ENCODE data around the gene ATP11B. TPM values are rescaled to one million over a fixed set of nuclear protein-coding genes. Genes with fewer than 3 reads are reported as not detected.
A peak's percentile ranks its signal among the peaks of the same experiment; 100 is the strongest.

ATP11B gene
- total and polyA plus RNA-seq, 10 of the 15 experiments (the other 5 are each of a cell fraction or from before 2014, with no cell fraction given), result 10.3 to 66.9 (median 36.7) TPM

- TF ChIP-seq ZBTB11 (CRISPR knock-in tag; IDR thresholded peaks at IDR 0.05) (no peak), PBX3 (IDR thresholded peaks at IDR 0.05; ENCODE audit: insufficient replicate concordance, low read depth, low read length) (peak; percentile 67), TCF12 (IDR thresholded peaks at IDR 0.05; ENCODE audit: low read depth, low read length) (peak; percentile 90), RUNX3 (IDR thresholded peaks at IDR 0.05; ENCODE audit: low read length) (peak; percentile 95), CHD1 (IDR thresholded peaks at IDR 0.05; ENCODE audit: low read depth, low read length) (no peak), WRNIP1 (IDR thresholded peaks at IDR 0.05; ENCODE audit: borderline replicate concordance, low read depth, low read length) (no peak), SMAD1 (IDR thresholded peaks at IDR 0.05; ENCODE audit: low read depth, partially characterized antibody) (no peak), KAT2A (conservative IDR thresholded peaks at IDR 0.05; ENCODE audit: control insufficient read depth, low read depth, low read length) (no peak), NR2F1 (conservative IDR thresholded peaks at IDR 0.05) (no peak), ZBED1 (IDR thresholded peaks at IDR 0.05; ENCODE audit: borderline replicate concordance) (no peak), IKZF2 (IDR thresholded peaks at IDR 0.05) (peak; percentile 81), FOS (IDR thresholded peaks at IDR 0.05; ENCODE audit: borderline replicate concordance, extremely low read depth, insufficient read length) (no peak), MAX (IDR thresholded peaks at IDR 0.05; ENCODE audit: low read depth, low read length) (no peak), POU2F2 (IDR thresholded peaks at IDR 0.05; ENCODE audit: borderline replicate concordance, low read depth, low read length) (0 out of 3 replicates have a peak, but pooled peaks have one; percentile 28), NRF1 (conservative IDR thresholded peaks at IDR 0.05; ENCODE audit: low read depth, low read length) (no peak), CEBPB (IDR thresholded peaks at IDR 0.05; ENCODE audit: borderline replicate concordance in 1 of 2, low read depth in 2 of 2, low read length in 2 of 2) (no peak), HDAC2 (IDR thresholded peaks at IDR 0.05) (no peak), EP300 (IDR thresholded peaks at IDR 0.05; ENCODE audit: borderline replicate concordance in 1 of 2, control insufficient read depth in 1 of 2, low read depth in 2 of 2, low read length in 2 of 2) (peak; percentile 43 to 62; a peak in 3 of 4 replicates), BCL11A (IDR thresholded peaks at IDR 0.05; ENCODE audit: low read depth, low read length) (peak; percentile 91), BMI1 (IDR thresholded peaks at IDR 0.05; ENCODE audit: borderline replicate concordance) (no peak; the same call in 1 of the 2 replicates), GABPA (IDR thresholded peaks at IDR 0.05; ENCODE audit: low read depth) (0 out of 2 replicates have a peak, but pooled peaks have one; percentile 14), POLR2AphosphoS5 (IDR thresholded peaks at IDR 0.05; ENCODE audit: low read length) (no peak), STAT3 (IDR thresholded peaks at IDR 0.05; ENCODE audit: low read depth, low read length) (0 out of 2 replicates have a peak, but pooled peaks have one; percentile 28), PAX5 (IDR thresholded peaks at IDR 0.05; ENCODE audit: borderline replicate concordance, low read depth, low read length) (peak; percentile 36; the same call in 1 of the 2 replicates), MTA2 (IDR thresholded peaks at IDR 0.05; ENCODE audit: low read depth) (0 out of 2 replicates have a peak, but pooled peaks have one; percentile 88), SIN3A (IDR thresholded peaks at IDR 0.05; ENCODE audit: low read depth, low read length) (no peak), SMAD5 (IDR thresholded peaks at IDR 0.05; ENCODE audit: low read depth) (no peak)
Measured at GRCh38 chr3:182913889-182914288, 120.6 kb downstream of the ATP11B start (continued).
